Measurements from ENCODE around the gene STOML2. TPM values are rescaled to one million over a fixed set of nuclear protein-coding genes. Genes with fewer than 3 reads are reported as not detected.
A peak's percentile ranks its signal among the peaks of the same experiment; 100 is the strongest.

STOML2 gene
- total RNA-seq, 1 donor from 2014 or later, result 261 TPM

- peak; percentile 76 for DNase-seq (ENCODE audit: low spot score)
- H3K9me3 Mint-ChIP-seq, result no peaks in the 10 kb centered on the region
- H3K4me1 Mint-ChIP-seq (ENCODE audit: low read depth), result peaks cover 67% of the 10 kb centered on the region
- H3K27ac Mint-ChIP-seq, result peak overlapping the region; percentile 93
- H3K27me3 Mint-ChIP-seq (ENCODE audit: insufficient read depth), result peaks cover 4% of the 10 kb centered on the region
- intact Hi-C loops (cut with micrococcal nuclease), result loop anchor here (2.0 to 10.0 kb wide), 6 partner anchors 281 to 1141 kb away; partner anchors contain the start of genes ENHO, GBA2, GNE and MYORG
- peak overlapping the region; percentile 94 for H3K4me3 Mint-ChIP-seq
- H3K36me3 Mint-ChIP-seq (ENCODE audit: low read depth), result peaks cover 7% of the 10 kb centered on the region
These were observed 11.3 kb upstream of the STOML2 start for GRCh38 chr9:35114113-35114839.

- H3K9me3 Mint-ChIP-seq, result no peaks in the 10 kb centered on the region
- intact Hi-C loops (cut with micrococcal nuclease), result loop anchor here (5.0 to 10.0 kb wide), 5 partner anchors 282 to 1142 kb away; partner anchors contain the start of genes ENHO, GBA2, GNE and RGP1
- H3K36me3 Mint-ChIP-seq (ENCODE audit: low read depth), result peaks cover 9% of the 10 kb centered on the region
- H3K27ac Mint-ChIP-seq, result peak overlapping the region; percentile 90
- peaks cover 4% of the 10 kb centered on the region for H3K27me3 Mint-ChIP-seq (ENCODE audit: insufficient read depth)
- H3K4me3 Mint-ChIP-seq, result peak overlapping the region; percentile 77
- peaks cover 67% of the 10 kb centered on the region for H3K4me1 Mint-ChIP-seq (ENCODE audit: low read depth)
- no peak for DNase-seq (ENCODE audit: low spot score)
These were observed 9.5 kb upstream of the STOML2 start for GRCh38 chr9:35112257-35113020.

- peak overlapping the region; percentile 77 for H3K4me3 Mint-ChIP-seq
- intact Hi-C loops (cut with micrococcal nuclease), result loop anchor here (1.0 to 10.0 kb wide), 12 partner anchors 8 to 1144 kb away; partner anchors contain the start of genes CREB3, DNAJB5, ENHO and GBA2
- H3K36me3 Mint-ChIP-seq (ENCODE audit: low read depth), result peaks cover 9% of the 10 kb centered on the region
- H3K4me1 Mint-ChIP-seq (ENCODE audit: low read depth), result peaks cover 61% of the 10 kb centered on the region
- DNase-seq (ENCODE audit: low spot score), result peak; percentile 94
- H3K27me3 Mint-ChIP-seq (ENCODE audit: insufficient read depth), result no peaks in the 10 kb centered on the region
- peak overlapping the region; percentile 90 for H3K27ac Mint-ChIP-seq
- no peaks in the 10 kb centered on the region for H3K9me3 Mint-ChIP-seq
These were observed 8.3 kb upstream of the STOML2 start for GRCh38 chr9:35111001-35111933.

- no peak for DNase-seq (ENCODE audit: low spot score)
- H3K27me3 Mint-ChIP-seq (ENCODE audit: insufficient read depth), result no peaks in the 10 kb centered on the region
- intact Hi-C loops (cut with micrococcal nuclease), result loop anchor here (5.0 to 10.0 kb wide), 5 partner anchors 284 to 1144 kb away; partner anchors contain the start of genes ENHO, GBA2, GNE and RGP1
- peak overlapping the region; percentile 77 for H3K4me3 Mint-ChIP-seq
- H3K9me3 Mint-ChIP-seq, result no peaks in the 10 kb centered on the region
- H3K4me1 Mint-ChIP-seq (ENCODE audit: low read depth), result peaks cover 52% of the 10 kb centered on the region
- H3K27ac Mint-ChIP-seq, result peak overlapping the region; percentile 29
- peaks cover 17% of the 10 kb centered on the region for H3K36me3 Mint-ChIP-seq (ENCODE audit: low read depth)
These were observed 7.4 kb upstream of the STOML2 start for GRCh38 chr9:35110327-35110761.

GRCh38 chr9:35108946-35109575 lies 6.1 kb upstream of the STOML2 start:
- peaks cover 39% of the 10 kb centered on the region for H3K4me1 Mint-ChIP-seq (ENCODE audit: low read depth)
- no peak overlapping the region for H3K27ac Mint-ChIP-seq
- H3K9me3 Mint-ChIP-seq, result no peaks in the 10 kb centered on the region
- DNase-seq (ENCODE audit: low spot score), result no peak
- no peaks in the 10 kb centered on the region for H3K27me3 Mint-ChIP-seq (ENCODE audit: insufficient read depth)
- H3K4me3 Mint-ChIP-seq, result no peak overlapping the region
- H3K36me3 Mint-ChIP-seq (ENCODE audit: low read depth), result peaks cover 23% of the 10 kb centered on the region
- intact Hi-C loops (cut with micrococcal nuclease), result no loop called here

GRCh38 chr9:35108461-35108860 lies 5.5 kb upstream of the STOML2 start:
- Mint-ChIP-seq H3K4me1 (ENCODE audit: low read depth) (peaks cover 38% of the 10 kb centered on the region), H3K36me3 (ENCODE audit: low read depth) (peaks cover 18% of the 10 kb centered on the region), H3K27ac (no peak overlapping the region), H3K4me3 (peak overlapping the region; percentile 26), H3K27me3 (ENCODE audit: insufficient read depth) (no peaks in the 10 kb centered on the region), H3K9me3 (no peaks in the 10 kb centered on the region)
- intact Hi-C loops (cut with micrococcal nuclease), result no loop called here
- no peak for DNase-seq (ENCODE audit: low spot score)

GRCh38 chr9:35107297-35108290 lies 4.7 kb upstream of the STOML2 start:
- H3K27ac Mint-ChIP-seq, result no peak overlapping the region
- H3K4me3 Mint-ChIP-seq, result no peak overlapping the region
- no peaks in the 10 kb centered on the region for H3K27me3 Mint-ChIP-seq (ENCODE audit: insufficient read depth)
- peaks cover 22% of the 10 kb centered on the region for H3K36me3 Mint-ChIP-seq (ENCODE audit: low read depth)
- intact Hi-C loops (cut with micrococcal nuclease), result no loop called here
- no peak for DNase-seq (ENCODE audit: low spot score)
- H3K4me1 Mint-ChIP-seq (ENCODE audit: low read depth), result peaks cover 39% of the 10 kb centered on the region
- H3K9me3 Mint-ChIP-seq, result no peaks in the 10 kb centered on the region

GRCh38 chr9:35106343-35106730 lies 3.4 kb upstream of the STOML2 start:
- no peak overlapping the region for H3K27ac Mint-ChIP-seq
- no peaks in the 10 kb centered on the region for H3K27me3 Mint-ChIP-seq (ENCODE audit: insufficient read depth)
- intact Hi-C loops (cut with micrococcal nuclease), result no loop called here
- no peaks in the 10 kb centered on the region for H3K9me3 Mint-ChIP-seq
- peaks cover 30% of the 10 kb centered on the region for H3K36me3 Mint-ChIP-seq (ENCODE audit: low read depth)
- no peak for DNase-seq (ENCODE audit: low spot score)
- H3K4me1 Mint-ChIP-seq (ENCODE audit: low read depth), result peaks cover 28% of the 10 kb centered on the region
- H3K4me3 Mint-ChIP-seq, result no peak overlapping the region

- no peak for DNase-seq (ENCODE audit: low spot score)
- Mint-ChIP-seq H3K9me3 (no peaks in the 10 kb centered on the region), H3K27ac (peak overlapping the region; percentile 29), H3K27me3 (ENCODE audit: insufficient read depth) (no peaks in the 10 kb centered on the region), H3K4me1 (ENCODE audit: low read depth) (peaks cover 32% of the 10 kb centered on the region), H3K36me3 (ENCODE audit: low read depth) (peaks cover 36% of the 10 kb centered on the region), H3K4me3 (no peak overlapping the region)
- intact Hi-C loops (cut with micrococcal nuclease), result no loop called here
These were observed 2.8 kb upstream of the STOML2 start for GRCh38 chr9:35105571-35106342.

GRCh38 chr9:35105126-35105525 lies 2.2 kb upstream of the STOML2 start:
- Mint-ChIP-seq H3K9me3 (no peaks in the 10 kb centered on the region), H3K27ac (no peak overlapping the region)

GRCh38 chr9:35104586-35104985 lies 1.7 kb upstream of the STOML2 start:
- H3K27me3 Mint-ChIP-seq (ENCODE audit: insufficient read depth), result no peaks in the 10 kb centered on the region
- H3K27ac Mint-ChIP-seq, result no peak overlapping the region
- intact Hi-C loops (cut with micrococcal nuclease), result no loop called here
- H3K4me1 Mint-ChIP-seq (ENCODE audit: low read depth), result peaks cover 29% of the 10 kb centered on the region
- H3K9me3 Mint-ChIP-seq, result no peaks in the 10 kb centered on the region
- no peak overlapping the region for H3K4me3 Mint-ChIP-seq
- H3K36me3 Mint-ChIP-seq (ENCODE audit: low read depth), result peaks cover 45% of the 10 kb centered on the region
- DNase-seq (ENCODE audit: low spot score), result no peak

More at GRCh38 chr9:35105126-35105525, 2.2 kb upstream of the STOML2 start:
- H3K4me3 Mint-ChIP-seq, result no peak overlapping the region
- H3K36me3 Mint-ChIP-seq (ENCODE audit: low read depth), result peaks cover 42% of the 10 kb centered on the region
- H3K27me3 Mint-ChIP-seq (ENCODE audit: insufficient read depth), result no peaks in the 10 kb centered on the region
- DNase-seq (ENCODE audit: low spot score), result no peak
- peaks cover 31% of the 10 kb centered on the region for H3K4me1 Mint-ChIP-seq (ENCODE audit: low read depth)
- intact Hi-C loops (cut with micrococcal nuclease), result no loop called here

Measured in activated T-helper 1 cell treated with anti-CD3 and anti-CD28 coated beads, Interleukin-12 subunit alpha, Interleukin-12 subunit beta, Interleukin-2, Interleukin-4 antibody, amounts not matched to agents 30 ng/mL and 10 ng/mL and 1 ng/mL, durations not matched to agents 14 hours and 24 hours and 36 hours (primary cell).